Endothelial cell of umbilical vein (primary cell): Measurements from ENCODE around the gene SKOR1. TPM values are rescaled to one million over a fixed set of nuclear protein-coding genes. Genes with fewer than 3 reads are reported as not detected.

ENCODE experiments used
- BruUV-seq: library from RNA; stranded (reverse); fragments of 400-500 nt; replicated peaks from 2 replicates; lab custom pipeline; 2021; lab: Mats Ljungman, UMichigan
- CTCF ChIA-PET: fragments of 300-600, 350-600 bp; sonication (Branson Sonifier 250); formaldehyde crosslinking; loops from one replicate; lab custom pipeline; 2021; ENCODE audit warnings: antibody characterized with exemption, inconsistent platforms; lab: Charles Lee
- POLR2A ChIA-PET: fragments of 300-600, 350-600 bp; sonication (Branson Sonifier 250); formaldehyde crosslinking; loops from one replicate; lab custom pipeline; 2021; ENCODE audit warnings: antibody characterized with exemption, inconsistent platforms; lab: Charles Lee
- DNase-seq: peaks from one replicate; pipeline ENCODE4 v3.0.0-alpha.2; 2011; ENCODE audit warnings: low read depth, low spot score
- FAIRE-seq: peaks from 2 replicates; lab custom pipeline; 2011; peaks lifted over from hg19 to GRCh38; lab: Jason Lieb, UNC
- H2AFZ ChIP-seq: 2 replicates; pipeline ENCODE4 v1.6.0; 2012; ENCODE audit warnings: low read depth, low read length, control low read depth, inconsistent platforms
- H3K27ac ChIP-seq: 2 replicates; pipeline ENCODE4 v1.5.1; 2011; ENCODE audit warnings: low read depth, mild to moderate bottlenecking, control low read depth, low read length, moderate library complexity; ENCODE audit not compliant: insufficient read depth
- H3K27me3 ChIP-seq, 2 experiments: 2 replicates each; pipeline versions ENCODE4 v1.6.0 to v1.6.1; 2011; ENCODE audit warnings: low read length in 2 of 2, mixed read lengths in 1 of 2; ENCODE audit not compliant: control insufficient read depth in 2 of 2, insufficient read depth in 2 of 2
- H3K36me3 ChIP-seq, 2 experiments: 2 replicates in 1 of 2; 3 replicates in 1 of 2; pipeline ENCODE4 v1.5.1; 2011; ENCODE audit warnings: low read length in 2 of 2, mild to moderate bottlenecking in 1 of 2, moderate library complexity in 1 of 2; ENCODE audit not compliant: control insufficient read depth in 2 of 2, insufficient read depth in 2 of 2; ENCODE audit errors: extremely low read depth in 1 of 2
- H3K4me1 ChIP-seq: 3 replicates; pipeline ENCODE4 v1.5.1; 2011; ENCODE audit warnings: mild to moderate bottlenecking, low read length; ENCODE audit not compliant: control insufficient read depth, insufficient read depth; ENCODE audit errors: extremely low read depth
- H3K4me2 ChIP-seq: 2 replicates; pipeline ENCODE4 v1.6.1; 2011; ENCODE audit warnings: low read length, control low read depth, mixed read lengths; ENCODE audit not compliant: insufficient read depth
- H3K4me3 ChIP-seq, 3 experiments: fragments of 200-600 bp in 1 of 3; sonication (generic), shearing (Covaris generic) in 1 of 3; replicated peaks in 1 of 3; 2 replicates each; pipeline ENCODE4 v1.5.1; 2011 to 2016; ENCODE audit warnings: control low read depth in 3 of 3, low read length in 3 of 3, mild to moderate bottlenecking in 2 of 3, inconsistent platforms in 1 of 3, low read depth in 1 of 3, moderate library complexity in 1 of 3; ENCODE audit not compliant: insufficient read depth in 1 of 3
- H3K79me2 ChIP-seq: 2 replicates; pipeline ENCODE4 v1.6.0; 2012; ENCODE audit warnings: low read length, inconsistent platforms; ENCODE audit not compliant: control insufficient read depth, insufficient read depth
- H3K9ac ChIP-seq: replicated peaks from 2 replicates; pipeline ENCODE3; 2011; ENCODE audit warnings: low read length, control low read depth; ENCODE audit not compliant: insufficient read depth; ENCODE audit errors: extremely low read depth
- H3K9me1 ChIP-seq: replicated peaks from 3 replicates; pipeline ENCODE4 v1.6.0; 2011; ENCODE audit warnings: mild to moderate bottlenecking, low read length; ENCODE audit not compliant: control insufficient read depth, insufficient read depth; ENCODE audit errors: extremely low read depth
- H3K9me3 ChIP-seq: replicated peaks from 2 replicates; pipeline ENCODE4 v1.5.1; 2012; ENCODE audit warnings: low read length, inconsistent platforms; ENCODE audit not compliant: control insufficient read depth, insufficient read depth
- H4K20me1 ChIP-seq: replicated peaks from 2 replicates; pipeline ENCODE3; 2011; ENCODE audit warnings: mild to moderate bottlenecking, low read length; ENCODE audit not compliant: control insufficient read depth, insufficient read depth; ENCODE audit errors: extremely low read depth
- EZH2 ChIP-seq: IDR thresholded peaks from 2 replicates; pipeline ENCODE4 v1.6.1; 2012; ENCODE audit warnings: borderline replicate concordance, low read depth, mild to moderate bottlenecking, moderate library complexity, low read length, inconsistent platforms; ENCODE audit not compliant: severe bottlenecking
- FOS ChIP-seq: IDR thresholded peaks from 2 replicates; pipeline ENCODE4 v1.6.1; 2011; ENCODE audit warnings: mild to moderate bottlenecking, low read length, moderate library complexity, borderline replicate concordance; ENCODE audit not compliant: insufficient read depth
- GATA2 ChIP-seq: IDR thresholded peaks from 2 replicates; pipeline ENCODE4 v1.7.0; 2011; ENCODE audit warnings: low read depth, mild to moderate bottlenecking, moderate library complexity, mixed read lengths, low read length; ENCODE audit not compliant: insufficient read length, insufficient read depth
- JUN ChIP-seq: IDR thresholded peaks from 2 replicates; pipeline ENCODE4 v1.6.1; 2011; ENCODE audit warnings: borderline replicate concordance, low read depth; ENCODE audit not compliant: insufficient read length, insufficient read depth
- MYC ChIP-seq: IDR thresholded peaks from one replicate; pipeline ENCODE4 v1.6.1; 2011; ENCODE audit warnings: mild to moderate bottlenecking, low read depth, low read length
- POLR2A ChIP-seq: IDR thresholded peaks from 2 replicates; pipeline ENCODE4 v1.6.1; 2012; ENCODE audit warnings: low read depth, mild to moderate bottlenecking, control low read depth, low read length
- POLR2AphosphoS5 ChIP-seq: IDR thresholded peaks from 2 replicates; pipeline ENCODE4 v1.6.1; 2012; ENCODE audit warnings: low read depth, mild to moderate bottlenecking, control low read depth, low read length, moderate library complexity; ENCODE audit not compliant: insufficient read depth
- dilution Hi-C: fragments of 300-500 bp; cut with MboI; formaldehyde crosslinking; loops from one replicate; pipeline ENCODE4 v1.15.0; 2019; ENCODE audit warnings: low sequenced_read_pairs; ENCODE audit not compliant: extremely low pct_ligation_motif_present
- intact Hi-C: fragments of 100-400 bp; cut with micrococcal nuclease; formaldehyde crosslinking; loops from one replicate; pipeline ENCODE4 v1.10.0; 2022
- polyA plus RNA-seq, 4 experiments: library from polyadenylated mRNA; depleted of rRNA in 3 of 4; stranded (reverse) in 3 of 4; unstranded in 1 of 4; fragments of >200 nt; gene quantifications; 2 replicates each; pipeline versions ENCODE4 v1.2.1 to v1.2.3, GENCODE V29; 2011 to 2012; ENCODE audit warnings: missing spikeins in 1 of 4
- total RNA-seq: library from RNA; stranded (reverse); gene quantifications from 2 replicates; pipeline ENCODE4 v1.2.3, GENCODE V29; 2021
- TF ChIP-seq, protein P1 (sequence below), 2 donors: IDR thresholded peaks; 1 replicate in 1 of 2; 2 replicates in 1 of 2; pipeline ENCODE4 v1.5.1; 2011; ENCODE audit warnings: low read length in 2 of 2, mild to moderate bottlenecking in 2 of 2, moderate library complexity in 2 of 2, control low read depth in 1 of 2, inconsistent platforms in 1 of 2, low read depth in 1 of 2; ENCODE audit not compliant: insufficient read depth in 1 of 2; ENCODE audit errors: extremely low read depth in 1 of 2
- TF ChIP-seq, protein P2 (sequence below): IDR thresholded peaks from 2 replicates; pipeline ENCODE4 v1.6.1; 2011; ENCODE audit not compliant: insufficient read depth, insufficient read length

The SKOR1 gene
- total and polyA plus RNA-seq, 2 donors (not counting 3 experiments of a cell fraction or from before 2014, with no cell fraction given): 0.06 to 0.15 TPM

DNA sequence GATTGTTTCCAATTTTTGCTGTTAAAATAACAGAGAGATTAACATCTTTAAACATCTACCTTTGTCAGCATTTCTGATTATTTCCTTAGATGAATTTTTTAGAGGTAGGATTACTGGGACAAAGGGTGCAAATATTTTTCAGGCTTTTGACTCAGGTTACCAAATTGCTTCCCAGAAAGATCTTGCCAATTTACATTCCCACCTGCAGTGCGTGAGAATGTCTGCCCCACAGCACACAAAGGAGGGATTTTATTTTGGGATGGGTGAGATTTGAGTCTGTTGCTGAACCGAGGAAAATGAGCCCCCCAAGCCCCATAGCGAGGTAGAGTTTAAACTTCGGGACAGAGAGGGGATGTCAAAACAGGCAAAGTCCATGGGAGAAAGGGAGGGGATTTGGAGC is 40.5 kb downstream of the SKOR1 start:
- Histone ChIP-seq H3K27ac (no peak overlapping the region), H3K27me3 (peaks cover 10 to 13% of the 10 kb centered on the region in 2 experiments), H3K9me3 (no peaks in the 10 kb centered on the region), H3K9ac (no peak overlapping the region), H3K4me2 (no peak overlapping the region), H3K4me1 (no peaks in the 10 kb centered on the region), H2AFZ (no peak overlapping the region), H3K4me3 (no peak overlapping the region), H3K9me1 (no peaks in the 10 kb centered on the region), H3K79me2 (no peaks in the 10 kb centered on the region), H4K20me1 (no peaks in the 10 kb centered on the region), H3K36me3 (no peaks in the 10 kb centered on the region)
- intact Hi-C loops: no loop called here
- DNase-seq: no peak
- ChIA-PET POLR2A (no interaction called here), CTCF (interaction anchor here (1.0 kb wide), 1 partner anchor 30 kb away, joined by 3 read pairs; no protein-coding TSS in a partner anchor)
- no TSS peak for BruUV-seq
- dilution Hi-C loops: no loop called here
- TF ChIP-seq GATA2 (no peak), JUN (no peak), POLR2AphosphoS5 (no peak), MYC (no peak), EZH2 (no peak), POLR2A (no peak), FOS (no peak)
- TF ChIP-seq, protein P1, sequence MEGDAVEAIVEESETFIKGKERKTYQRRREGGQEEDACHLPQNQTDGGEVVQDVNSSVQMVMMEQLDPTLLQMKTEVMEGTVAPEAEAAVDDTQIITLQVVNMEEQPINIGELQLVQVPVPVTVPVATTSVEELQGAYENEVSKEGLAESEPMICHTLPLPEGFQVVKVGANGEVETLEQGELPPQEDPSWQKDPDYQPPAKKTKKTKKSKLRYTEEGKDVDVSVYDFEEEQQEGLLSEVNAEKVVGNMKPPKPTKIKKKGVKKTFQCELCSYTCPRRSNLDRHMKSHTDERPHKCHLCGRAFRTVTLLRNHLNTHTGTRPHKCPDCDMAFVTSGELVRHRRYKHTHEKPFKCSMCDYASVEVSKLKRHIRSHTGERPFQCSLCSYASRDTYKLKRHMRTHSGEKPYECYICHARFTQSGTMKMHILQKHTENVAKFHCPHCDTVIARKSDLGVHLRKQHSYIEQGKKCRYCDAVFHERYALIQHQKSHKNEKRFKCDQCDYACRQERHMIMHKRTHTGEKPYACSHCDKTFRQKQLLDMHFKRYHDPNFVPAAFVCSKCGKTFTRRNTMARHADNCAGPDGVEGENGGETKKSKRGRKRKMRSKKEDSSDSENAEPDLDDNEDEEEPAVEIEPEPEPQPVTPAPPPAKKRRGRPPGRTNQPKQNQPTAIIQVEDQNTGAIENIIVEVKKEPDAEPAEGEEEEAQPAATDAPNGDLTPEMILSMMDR (IDR thresholded peaks at IDR 0.05; ENCODE audit: extremely low read depth in 1 of 2, insufficient read depth in 1 of 2, low read depth in 1 of 2, low read length in 2 of 2): no peak
- TF ChIP-seq, protein P2, sequence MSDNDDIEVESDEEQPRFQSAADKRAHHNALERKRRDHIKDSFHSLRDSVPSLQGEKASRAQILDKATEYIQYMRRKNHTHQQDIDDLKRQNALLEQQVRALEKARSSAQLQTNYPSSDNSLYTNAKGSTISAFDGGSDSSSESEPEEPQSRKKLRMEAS: no peak
- no peak for FAIRE-seq
